HG02852 (cell line): Measurements from ENCODE around the gene OR9Q1.

Experiments used
- ATAC-seq: cut with Tn5 transposase; IDR thresholded peaks from one replicate; pipeline ENCODE4 v1.9.1; 2021; ENCODE audit warnings: mild to moderate bottlenecking, moderate library complexity; ENCODE audit not compliant: unreplicated experiment

The OR9Q1 gene

DNA sequence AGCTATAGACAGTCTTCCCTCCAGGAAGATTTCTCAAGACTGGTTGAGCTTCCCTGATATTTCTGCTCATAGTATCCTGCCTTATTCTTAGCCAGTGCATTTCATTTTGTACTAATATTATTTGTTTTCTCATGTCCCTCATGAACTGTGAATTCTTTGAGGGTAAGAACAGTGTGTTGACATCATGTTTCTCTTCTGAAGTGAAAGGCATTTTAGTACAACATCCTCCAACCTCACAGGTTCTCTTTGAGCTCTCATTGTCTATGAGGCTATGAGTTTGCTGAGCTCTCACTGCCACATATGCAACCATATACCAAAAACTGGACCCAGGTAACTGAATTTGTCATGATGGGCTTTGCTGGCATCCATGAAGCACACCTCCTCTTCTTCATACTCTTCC, 7.0 kb downstream of the OR9Q1 start, which contains the start of gene OR6Q1:
Gene OR6Q1, plus strand, starts transcription at position 301 of the 400 bp plus-strand sequence. Its CDS starts 0 bp downstream, at position 301.
- no peak for ATAC-seq

DNA sequence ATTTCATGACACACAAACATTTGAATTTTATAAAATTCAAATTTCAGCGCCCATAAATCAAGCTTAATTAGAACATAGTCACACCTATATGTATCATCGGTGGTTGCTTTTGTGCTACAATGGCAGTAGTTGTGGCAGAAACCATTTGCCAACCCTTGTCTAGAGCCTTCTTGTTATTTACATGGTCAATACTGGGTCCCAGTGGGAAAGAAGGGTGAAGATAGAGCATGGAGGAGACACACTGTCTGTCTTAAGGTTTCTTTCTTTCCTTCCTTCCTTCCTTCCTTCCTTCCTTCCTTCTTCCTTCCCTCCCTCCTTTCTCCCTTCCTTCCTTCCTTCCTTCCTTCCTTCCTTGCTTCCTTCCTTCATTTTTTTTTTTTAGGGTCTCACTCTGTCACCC, 10.8 kb downstream of the OR9Q1 start:
- ATAC-seq, result no peak

DNA sequence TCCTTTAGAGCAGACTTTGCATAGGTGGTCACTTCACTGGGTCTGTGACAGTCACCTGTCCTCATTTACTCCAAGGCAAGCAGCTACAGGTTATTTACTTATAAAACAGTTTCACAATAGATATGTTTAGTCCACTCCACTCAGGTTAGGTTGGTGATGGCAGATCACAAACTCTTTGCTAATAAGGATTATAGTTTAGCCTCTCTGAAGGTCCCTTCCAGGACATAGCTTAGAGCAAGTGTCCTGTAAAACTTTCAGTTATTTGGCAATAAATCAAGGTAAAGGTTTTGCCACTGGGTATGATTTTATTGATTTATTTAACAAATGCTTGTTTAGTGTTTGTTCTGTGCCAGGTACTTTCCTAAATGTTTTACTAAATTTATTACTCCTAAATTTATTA, 15.9 kb downstream of the OR9Q1 start:
- no peak for ATAC-seq

DNA sequence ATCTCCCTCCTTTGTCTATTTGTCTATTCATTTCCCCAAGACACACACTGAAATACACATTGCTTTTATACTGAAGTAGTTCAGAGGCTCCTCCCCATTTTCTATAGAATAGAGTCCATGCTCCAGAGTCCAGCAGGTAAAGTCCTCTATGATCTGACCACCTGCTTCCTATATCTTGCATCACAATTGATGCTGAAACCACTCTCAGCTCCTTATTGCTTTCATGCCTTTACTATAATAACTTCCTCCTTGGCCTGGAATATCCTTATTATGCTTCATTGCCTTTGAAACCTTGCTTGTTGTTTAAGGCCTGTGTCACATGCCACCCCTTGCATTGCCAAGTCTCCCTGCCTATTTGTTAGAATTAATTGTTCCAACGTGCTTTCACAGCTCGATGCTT, 19.7 kb downstream of the OR9Q1 start:
- no peak for ATAC-seq

DNA sequence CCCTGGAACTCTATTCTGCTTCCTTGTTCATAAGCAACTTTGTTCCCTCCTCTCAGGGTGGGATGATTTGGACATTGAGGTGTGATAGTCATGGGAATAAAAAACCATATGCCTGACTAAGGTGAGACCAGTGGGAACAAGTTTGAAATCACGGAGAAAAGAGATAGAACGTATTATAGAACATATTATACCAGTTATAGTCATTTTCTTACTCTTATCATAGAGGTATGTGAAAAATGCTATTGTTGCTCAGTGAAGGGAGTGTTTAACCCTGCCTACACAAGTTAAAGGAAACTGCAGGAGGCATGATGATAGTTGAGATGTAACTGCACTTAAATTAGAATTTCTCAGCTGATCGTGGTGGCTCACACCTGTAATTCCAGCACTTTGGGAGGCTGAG, 22.6 kb downstream of the OR9Q1 start:
- no peak for ATAC-seq

DNA sequence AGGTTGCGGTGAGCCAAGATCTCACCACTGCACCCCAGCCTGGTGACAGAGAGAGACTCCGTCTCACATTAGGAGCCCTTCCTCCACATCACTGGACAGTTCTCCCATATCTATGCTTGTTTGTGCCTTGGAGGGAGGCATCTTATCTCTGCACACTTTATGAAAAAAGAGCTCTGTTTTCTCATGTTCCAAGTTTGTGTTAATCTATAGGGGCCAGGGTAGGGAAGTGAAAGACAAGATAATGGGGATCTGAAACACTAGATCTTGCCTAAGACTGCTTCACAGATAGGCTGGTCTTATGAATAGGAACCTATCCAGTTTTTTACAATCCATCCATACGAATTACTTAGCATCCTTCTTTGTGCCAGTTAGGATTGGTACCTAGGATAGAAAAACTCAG, 24.1 kb downstream of the OR9Q1 start:
- ATAC-seq, result no peak

DNA sequence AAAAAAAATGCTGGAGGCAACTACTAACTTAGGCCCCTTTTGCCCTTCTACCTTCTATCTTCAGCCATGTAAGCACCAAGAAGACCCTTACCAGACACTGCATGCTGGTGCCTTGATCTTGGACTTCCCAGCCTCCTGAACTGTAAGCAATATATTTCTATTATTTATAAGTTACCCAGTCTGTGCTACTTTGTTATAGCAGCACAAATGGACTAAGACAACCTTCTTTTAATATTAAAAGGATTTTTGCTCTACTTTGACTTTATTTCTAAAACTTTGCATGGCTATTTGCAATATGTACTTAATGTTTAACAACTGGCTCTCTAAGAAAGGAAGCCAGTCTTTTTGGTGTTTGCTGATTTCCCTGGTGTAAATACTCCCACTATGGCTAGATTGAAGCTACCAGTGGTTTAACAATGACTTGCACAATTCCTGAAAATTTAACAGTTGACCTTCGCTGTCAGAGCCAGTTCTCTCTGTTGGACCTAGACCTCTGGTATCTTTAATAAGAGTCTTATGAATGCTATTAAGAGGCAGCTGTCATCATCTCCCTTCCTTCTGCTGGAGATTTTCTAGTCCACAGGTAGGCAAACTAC, 32.2 kb downstream of the OR9Q1 start:
- no peak for ATAC-seq

DNA sequence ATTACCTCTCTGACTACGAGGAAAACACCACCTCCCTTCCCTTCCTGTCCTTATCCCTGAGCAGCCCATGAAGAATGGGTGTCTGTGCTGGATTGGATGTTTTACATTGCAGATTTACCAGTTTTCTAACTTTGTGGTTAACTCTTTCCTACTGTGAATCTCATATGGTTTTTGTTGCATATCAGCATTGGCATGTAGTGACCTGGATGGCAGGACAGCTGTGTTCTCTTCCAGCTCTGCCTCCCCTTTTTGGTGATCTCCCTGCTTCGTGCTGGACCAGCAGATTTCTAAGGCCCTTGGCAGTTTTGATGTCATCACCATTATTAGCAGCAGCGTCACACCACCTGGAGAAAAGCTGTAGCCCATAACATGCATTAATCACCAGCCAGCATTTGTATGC, 33.8 kb downstream of the OR9Q1 start:
- no peak for ATAC-seq

DNA sequence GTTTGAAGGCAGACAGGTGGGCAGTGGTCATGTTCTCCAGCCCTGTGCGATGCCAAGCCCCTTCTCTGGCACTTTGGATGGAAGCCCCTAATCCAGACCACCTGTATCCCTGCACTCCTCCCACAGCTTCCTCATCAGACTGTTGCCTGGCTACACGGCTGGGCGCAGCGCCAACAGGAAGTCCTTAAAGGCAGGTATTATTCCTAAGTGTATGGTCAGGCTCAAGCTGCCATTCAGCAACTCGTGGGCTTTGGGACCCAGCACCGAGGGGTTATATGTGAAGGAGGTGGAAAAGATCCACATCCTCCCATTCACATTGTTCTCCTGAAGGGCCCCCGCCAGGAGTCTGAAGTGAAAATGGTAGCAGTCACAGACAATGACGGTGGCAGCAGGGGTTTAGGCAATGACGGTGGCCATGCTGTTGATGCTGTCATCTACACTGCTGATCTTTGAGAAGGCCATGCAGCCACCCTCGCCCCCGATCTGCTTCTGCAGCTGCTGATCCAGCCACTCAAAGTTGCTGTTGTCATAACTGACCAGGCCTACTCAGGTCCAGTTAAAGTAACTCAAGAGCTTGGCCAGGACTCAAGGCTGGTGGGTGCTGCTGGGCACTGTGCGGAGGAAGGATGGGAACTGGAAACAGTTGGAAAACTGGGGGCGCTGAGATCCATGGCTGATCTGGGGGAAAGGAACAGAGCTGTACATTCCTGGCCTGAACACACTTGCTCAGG, 34.8 kb downstream of the OR9Q1 start:
- no peak for ATAC-seq

DNA sequence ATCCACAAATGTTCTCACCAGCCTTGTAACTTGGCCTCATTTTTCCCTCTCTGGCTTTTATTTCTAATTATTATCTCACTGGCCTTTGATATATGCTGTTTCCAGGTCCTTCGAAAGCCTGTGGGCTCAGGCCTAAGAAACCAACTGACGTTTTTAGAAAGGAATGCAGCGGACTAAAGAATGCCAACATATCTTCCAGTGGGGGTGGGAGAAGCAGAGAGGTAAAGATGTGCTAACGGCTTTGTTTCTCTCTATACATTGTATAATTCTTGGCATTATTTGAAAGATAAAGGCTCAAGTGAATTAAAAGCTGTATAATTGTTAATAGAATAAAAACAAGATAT, 35.3 kb downstream of the OR9Q1 start:
- ATAC-seq, result no peak

DNA sequence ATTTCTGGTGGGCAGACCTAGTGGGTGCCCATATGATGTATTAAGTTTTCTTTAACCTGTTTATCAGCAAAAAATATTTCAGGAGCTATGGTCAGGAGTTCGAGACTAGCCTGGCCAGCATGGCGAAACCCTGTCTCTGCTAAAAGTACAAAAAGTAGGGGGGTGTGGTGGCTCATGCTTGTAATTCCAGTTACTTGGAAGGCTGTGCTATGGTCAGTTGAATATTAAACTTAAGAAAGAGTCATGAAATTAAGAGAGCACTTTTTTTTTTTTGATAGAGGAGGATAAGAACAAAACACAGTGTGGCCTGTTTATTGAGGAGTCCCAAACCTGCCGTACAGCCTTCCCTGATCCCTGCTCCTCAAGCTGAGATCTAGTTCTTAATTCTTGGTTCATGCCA, 36.9 kb downstream of the OR9Q1 start:
- ATAC-seq, result no peak

DNA sequence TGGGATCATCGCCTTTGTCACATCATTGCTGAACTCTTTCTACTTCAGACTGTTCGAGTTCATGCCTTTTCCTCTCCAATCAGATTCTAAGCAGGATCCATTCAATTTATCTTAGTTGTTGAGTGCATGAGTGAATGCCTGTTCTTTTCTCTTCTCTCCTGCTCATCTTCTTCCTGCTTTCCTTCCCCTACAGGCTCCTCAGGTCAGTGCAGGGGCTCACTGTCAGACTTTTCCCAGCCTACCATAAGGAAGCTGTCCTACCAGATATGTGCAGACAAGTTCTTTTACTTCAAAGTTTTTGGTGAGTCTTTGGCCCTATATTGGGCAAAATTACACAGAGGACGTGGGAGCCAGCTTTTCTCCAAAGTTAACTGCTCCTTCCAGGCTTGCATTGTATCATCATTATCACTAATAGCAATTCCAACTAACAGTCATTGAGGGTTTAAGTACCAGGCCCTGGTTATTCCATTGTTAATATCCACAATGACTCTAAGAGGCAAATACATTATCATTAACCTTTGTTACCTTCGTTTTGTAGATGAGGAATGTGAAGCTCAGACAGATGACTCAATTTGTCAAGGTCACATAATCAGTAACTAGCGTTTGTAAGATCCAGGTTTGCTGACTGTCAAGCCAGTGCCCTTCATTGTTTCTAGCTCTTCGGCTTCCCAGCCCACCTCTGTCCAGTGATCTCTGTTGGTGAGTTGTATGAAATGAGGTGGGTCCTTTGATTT, 37.4 kb downstream of the OR9Q1 start:
- no peak for ATAC-seq

DNA sequence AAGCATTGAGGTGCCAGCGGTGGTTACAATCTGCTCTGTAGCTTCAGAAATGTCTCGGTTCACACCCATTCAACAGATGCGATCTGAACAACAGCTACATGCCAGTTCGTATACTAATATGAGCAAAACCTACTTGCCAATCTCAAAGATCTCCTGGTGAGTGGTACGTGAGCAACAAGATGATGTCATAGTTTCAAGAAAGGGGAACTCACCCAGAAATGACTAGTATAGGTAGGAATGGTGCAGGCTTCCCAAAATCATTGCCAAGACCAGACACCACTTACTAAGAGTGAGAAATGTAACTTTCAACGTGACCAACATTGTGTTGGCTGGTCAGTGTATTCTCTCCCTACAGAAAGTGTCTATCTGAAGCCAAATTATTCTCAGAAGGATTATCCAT, 38.1 kb downstream of the OR9Q1 start:
- no peak for ATAC-seq

DNA sequence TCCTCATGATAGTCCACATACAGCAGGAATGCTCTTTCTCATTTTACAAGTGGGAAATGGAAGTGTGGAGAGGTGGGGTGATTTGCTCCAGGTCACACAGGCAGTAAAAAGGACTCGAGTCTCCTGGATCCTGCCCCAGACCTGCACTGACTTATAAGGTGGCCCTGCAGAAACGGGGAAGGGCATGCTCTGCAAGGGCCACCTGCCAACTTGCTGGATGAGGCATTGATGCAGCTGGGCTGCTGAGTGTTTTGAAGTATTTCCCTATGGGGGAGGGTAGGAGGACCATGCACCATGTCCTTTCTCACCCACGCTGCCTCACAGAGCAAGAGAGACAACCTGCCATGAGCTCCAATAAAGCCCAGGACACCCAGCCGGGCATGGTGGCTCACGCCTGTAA, 44.0 kb downstream of the OR9Q1 start:
- ATAC-seq, result no peak

DNA sequence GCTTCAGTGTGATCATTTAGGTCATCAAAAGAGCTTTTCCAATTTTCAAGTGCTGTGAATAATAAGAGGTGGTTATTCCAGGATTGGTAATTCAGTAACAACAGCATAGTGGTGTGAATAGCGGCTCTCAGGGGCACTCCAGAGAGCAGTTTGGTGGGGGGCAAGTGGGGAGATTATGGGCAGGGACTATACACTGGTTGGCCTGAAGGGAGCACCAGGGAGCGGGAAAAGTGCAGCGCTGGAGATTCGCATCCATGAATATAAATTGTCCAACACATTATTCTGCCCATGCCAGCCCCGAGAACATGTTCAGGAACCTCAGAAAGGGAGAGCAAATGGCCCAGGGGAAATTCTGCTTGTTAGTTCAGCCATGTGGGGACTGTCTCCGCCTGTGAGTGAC, 45.0 kb downstream of the OR9Q1 start:
- no peak for ATAC-seq

DNA sequence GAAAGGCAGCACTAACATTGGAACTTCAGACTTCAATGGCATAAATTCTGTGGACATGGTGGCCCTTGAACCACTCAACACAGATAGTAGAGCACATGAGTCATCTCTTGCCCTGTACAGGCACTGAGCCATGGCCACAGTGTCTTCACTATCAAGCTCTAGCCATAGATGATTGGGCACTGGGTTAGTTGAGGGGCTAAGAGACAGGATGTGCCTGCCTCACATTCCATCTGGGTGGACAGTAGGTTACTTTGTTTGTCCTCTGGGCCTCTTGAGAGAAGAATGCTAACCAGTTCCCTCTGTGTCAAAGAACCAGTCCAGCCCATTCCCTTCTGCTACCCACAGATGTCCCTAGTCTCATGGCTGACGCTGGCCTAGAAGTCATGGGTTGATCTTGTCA, 46.9 kb downstream of the OR9Q1 start:
- no peak for ATAC-seq

DNA sequence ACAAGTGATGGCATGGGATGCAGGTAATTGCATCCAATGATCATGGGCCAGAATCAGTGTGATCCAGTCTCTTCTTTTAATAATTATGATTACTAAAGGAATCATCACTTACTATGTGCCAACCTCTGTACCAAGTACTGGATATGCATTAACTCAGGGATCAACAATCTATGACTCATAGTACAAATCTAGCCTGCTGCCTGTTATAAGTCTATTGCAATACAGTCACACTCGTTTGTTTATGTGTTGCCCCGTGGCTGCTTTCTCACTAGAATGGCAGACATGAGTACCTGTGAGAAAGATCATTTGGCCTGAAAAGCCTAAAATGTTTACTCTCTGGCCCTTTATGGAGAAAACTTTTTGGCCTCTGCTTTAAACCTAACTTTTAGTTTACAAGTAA, 52.1 kb downstream of the OR9Q1 start:
- ATAC-seq, result no peak

DNA sequence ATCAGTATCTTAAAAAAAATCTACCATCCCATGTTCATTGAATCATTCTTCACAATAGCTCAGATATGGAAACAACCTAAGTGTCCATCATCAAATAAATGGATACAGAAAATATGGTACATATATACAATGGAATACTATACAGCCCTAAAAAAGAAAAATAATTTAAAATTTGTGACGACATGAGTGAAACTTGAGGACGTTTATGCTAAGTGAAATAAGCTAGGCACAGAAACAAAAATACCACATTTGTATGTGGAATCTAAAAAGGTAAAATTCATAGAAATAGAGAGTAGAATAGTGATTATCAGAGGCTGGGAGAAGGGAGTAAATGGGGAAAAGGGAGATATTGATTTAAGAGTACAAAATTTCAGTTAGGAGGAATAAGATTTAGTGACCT, 62.8 kb downstream of the OR9Q1 start:
- no peak for ATAC-seq

DNA sequence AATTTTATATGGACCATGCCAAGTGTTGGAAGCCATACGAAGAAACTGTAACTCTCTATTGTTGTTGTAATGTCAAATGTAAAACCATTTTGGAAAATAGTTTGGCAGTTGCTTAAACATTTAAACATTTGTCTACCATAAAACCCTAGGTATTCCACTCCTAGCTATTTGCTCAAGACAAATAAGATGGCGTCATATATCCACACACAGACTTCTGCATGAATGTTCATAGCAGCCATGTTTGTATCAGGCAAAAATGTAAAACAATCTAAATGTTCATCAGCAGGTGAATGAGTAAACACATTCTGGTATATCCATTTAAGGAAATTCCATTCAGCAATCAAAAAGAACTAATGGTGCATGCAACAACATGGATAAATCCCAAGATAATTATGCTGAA, 73.8 kb downstream of the OR9Q1 start:
- no peak for ATAC-seq

DNA sequence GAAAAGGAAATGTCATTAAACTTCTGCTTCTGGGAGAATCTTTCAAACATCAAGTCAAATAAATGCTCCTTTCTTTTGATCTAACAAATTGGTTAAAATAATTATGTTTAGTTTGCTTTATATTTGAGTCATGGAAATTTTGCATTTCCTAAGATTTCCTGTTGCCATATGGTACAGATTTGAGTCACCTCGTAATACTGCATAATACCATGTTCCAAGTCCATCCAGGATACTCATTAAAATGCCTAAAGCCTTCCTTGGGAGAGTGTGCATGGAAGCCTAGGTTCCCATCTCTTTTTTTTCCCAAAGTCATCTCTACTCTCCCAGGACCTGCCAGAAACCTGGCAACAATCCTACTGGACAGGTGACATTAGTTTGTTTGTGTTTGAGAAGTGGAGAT, 97.4 kb downstream of the OR9Q1 start:
- ATAC-seq, result no peak

DNA sequence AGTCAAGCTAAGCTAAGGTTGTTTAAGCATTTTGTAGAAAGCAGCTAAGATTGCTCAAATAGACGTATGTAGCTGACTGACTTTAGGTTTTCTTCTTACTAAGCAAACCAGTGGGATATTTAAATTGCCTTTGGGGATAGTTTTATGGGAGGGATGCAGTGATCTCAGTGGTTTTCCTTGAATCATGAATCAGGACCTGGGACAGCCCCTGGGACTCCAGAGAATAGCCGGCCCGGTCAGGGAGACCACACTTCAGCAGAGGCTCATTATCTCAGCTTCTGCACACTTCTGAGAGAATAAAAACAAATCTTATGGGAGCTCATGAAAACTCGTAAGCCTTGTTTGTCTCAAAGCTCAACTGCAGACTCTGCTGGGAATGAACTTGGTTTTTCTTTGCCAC, 101.8 kb downstream of the OR9Q1 start, which contains the start of gene OR9I1:
Gene OR9I1, minus strand, starts transcription at position 62 of the 400 bp plus-strand sequence. CDS start 6,086 bp downstream, outside the sequence.
- ATAC-seq, result no peak

DNA sequence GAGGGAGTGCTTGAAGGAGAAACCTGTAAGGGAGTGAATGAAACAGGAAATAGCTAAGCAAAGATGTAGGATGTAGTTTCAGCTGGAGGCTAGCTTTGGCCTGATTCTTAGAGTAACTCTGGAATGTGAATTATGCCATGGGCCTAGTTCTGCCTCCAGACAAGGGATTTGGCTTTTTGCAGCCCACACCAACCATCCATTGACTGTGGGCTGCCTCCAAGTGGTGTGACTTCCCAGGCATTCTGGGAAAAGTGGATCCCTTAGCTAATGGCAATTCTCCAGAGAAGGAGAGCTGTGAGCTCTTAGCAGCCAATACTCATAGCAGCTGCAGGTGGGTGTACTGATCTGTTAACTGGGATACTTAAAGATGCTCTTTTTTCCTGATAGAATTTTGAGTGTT, 103.7 kb downstream of the OR9Q1 start:
- ATAC-seq, result no peak
